ENCODE results near the gene GREM1. TPM values are rescaled to one million over a fixed set of nuclear protein-coding genes. Genes with fewer than 3 reads are reported as not detected.
A peak's percentile ranks its signal among the peaks of the same experiment; 100 is the strongest.

Gene GREM1
- total and polyA plus RNA-seq, 2 experiments from 2014 or later = 3.1 to 5.7 TPM

DNA sequence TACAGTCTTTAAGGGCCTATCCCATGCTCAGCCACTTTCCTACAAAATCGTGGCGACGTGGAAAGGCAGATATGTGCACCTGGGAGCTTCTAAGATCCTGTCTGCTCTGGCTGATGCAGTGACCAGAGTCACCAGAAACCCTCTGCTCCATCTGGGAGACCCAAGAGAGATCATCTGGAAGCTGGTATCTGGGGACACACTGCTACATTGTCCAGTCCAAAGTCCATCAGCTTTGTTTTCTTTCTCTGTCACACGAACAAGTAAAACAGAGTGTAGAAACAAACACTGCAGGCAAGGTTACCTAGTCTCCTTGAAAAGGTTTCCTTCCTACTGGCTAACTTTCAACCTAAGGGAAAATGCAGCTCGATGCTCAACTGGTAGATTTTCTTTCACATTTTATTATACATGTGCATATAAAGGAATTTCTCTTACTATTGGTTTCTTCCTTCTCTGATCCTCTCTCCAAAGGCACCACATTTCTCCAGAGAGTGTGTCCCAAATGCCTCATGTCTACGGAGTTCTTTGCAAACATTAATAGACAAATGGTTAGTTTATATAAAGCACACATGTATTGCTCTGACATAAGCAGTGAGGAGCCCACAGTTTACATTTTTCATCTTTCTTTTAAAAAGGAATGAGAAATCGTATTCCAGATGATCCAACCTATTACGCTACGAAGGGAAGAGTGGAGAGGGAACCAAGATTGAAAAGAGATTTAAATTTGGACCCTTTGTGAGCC is 8.3 kb upstream of the GREM1 start:
- TF ChIP-seq EZH2phosphoT487 (IDR thresholded peaks at IDR 0.05; ENCODE audit: low read depth, severe bottlenecking, unreplicated experiment) (no peak), EZH2 (IDR thresholded peaks at IDR 0.05; ENCODE audit: borderline replicate concordance) (no peak)
- TF ChIP-seq, protein P1, sequence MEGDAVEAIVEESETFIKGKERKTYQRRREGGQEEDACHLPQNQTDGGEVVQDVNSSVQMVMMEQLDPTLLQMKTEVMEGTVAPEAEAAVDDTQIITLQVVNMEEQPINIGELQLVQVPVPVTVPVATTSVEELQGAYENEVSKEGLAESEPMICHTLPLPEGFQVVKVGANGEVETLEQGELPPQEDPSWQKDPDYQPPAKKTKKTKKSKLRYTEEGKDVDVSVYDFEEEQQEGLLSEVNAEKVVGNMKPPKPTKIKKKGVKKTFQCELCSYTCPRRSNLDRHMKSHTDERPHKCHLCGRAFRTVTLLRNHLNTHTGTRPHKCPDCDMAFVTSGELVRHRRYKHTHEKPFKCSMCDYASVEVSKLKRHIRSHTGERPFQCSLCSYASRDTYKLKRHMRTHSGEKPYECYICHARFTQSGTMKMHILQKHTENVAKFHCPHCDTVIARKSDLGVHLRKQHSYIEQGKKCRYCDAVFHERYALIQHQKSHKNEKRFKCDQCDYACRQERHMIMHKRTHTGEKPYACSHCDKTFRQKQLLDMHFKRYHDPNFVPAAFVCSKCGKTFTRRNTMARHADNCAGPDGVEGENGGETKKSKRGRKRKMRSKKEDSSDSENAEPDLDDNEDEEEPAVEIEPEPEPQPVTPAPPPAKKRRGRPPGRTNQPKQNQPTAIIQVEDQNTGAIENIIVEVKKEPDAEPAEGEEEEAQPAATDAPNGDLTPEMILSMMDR (IDR thresholded peaks at IDR 0.05; ENCODE audit: poor library complexity) = no peak
- Histone ChIP-seq H3K4me1 (ENCODE audit: insufficient read depth) (peaks cover 21% of the 10 kb centered on the region), H3K36me3 (replicated peaks; ENCODE audit: insufficient read depth, low read depth) (no peaks in the 10 kb centered on the region), H3K9me2 (replicated peaks; ENCODE audit: insufficient read depth) (no peaks in the 10 kb centered on the region), H3K4me3 (no peak overlapping the region), H3K27ac (peak overlapping the region; percentile 33), H3K4me2 (no peak overlapping the region), H3K27me3 (peaks cover 19% of the 10 kb centered on the region), H3K79me2 (no peaks in the 10 kb centered on the region), H4K20me1 (ENCODE audit: insufficient read depth, poor library complexity, severe bottlenecking) (no peaks in the 10 kb centered on the region), H2AFZ (no peak overlapping the region), H3K9me3 (ENCODE audit: low read depth) (no peaks in the 10 kb centered on the region)
- peak; percentile 24 for DNase-seq (ENCODE audit: low spot score)
- 81% methylated on average over 9 of the region's 9 CpGs for WGBS (ENCODE audit: low lambda C conversion rate, missing lambda C conversion rate)

GRCh38 chr15:32715276-32715675 is 2.5 kb upstream of the GREM1 start:
- no peak overlapping the region for H3K4me3 ChIP-seq
- no peaks in the 10 kb centered on the region for H3K79me2 ChIP-seq
- H3K36me3 ChIP-seq (replicated peaks; ENCODE audit: insufficient read depth, low read depth) = no peaks in the 10 kb centered on the region
- no peak overlapping the region for H3K4me2 ChIP-seq
- DNase-seq (ENCODE audit: low spot score) = no peak
- WGBS (ENCODE audit: low lambda C conversion rate, missing lambda C conversion rate) = 72% methylated on average over 4 of the region's 4 CpGs
- peaks cover 73% of the 10 kb centered on the region for H3K27me3 ChIP-seq
- no peak overlapping the region for H3K27ac ChIP-seq
- no peak overlapping the region for H2AFZ ChIP-seq
- H3K4me1 ChIP-seq (ENCODE audit: insufficient read depth) = peaks cover 9% of the 10 kb centered on the region
- TF ChIP-seq, protein P1 (IDR thresholded peaks at IDR 0.05; ENCODE audit: poor library complexity) = no peak
- TF ChIP-seq EZH2 (IDR thresholded peaks at IDR 0.05; ENCODE audit: borderline replicate concordance) (no peak), EZH2phosphoT487 (IDR thresholded peaks at IDR 0.05; ENCODE audit: low read depth, severe bottlenecking, unreplicated experiment) (no peak)
- H4K20me1 ChIP-seq (ENCODE audit: insufficient read depth, poor library complexity, severe bottlenecking) = no peaks in the 10 kb centered on the region
- H3K9me2 ChIP-seq (replicated peaks; ENCODE audit: insufficient read depth) = no peaks in the 10 kb centered on the region
- no peaks in the 10 kb centered on the region for H3K9me3 ChIP-seq (ENCODE audit: low read depth)

DNA sequence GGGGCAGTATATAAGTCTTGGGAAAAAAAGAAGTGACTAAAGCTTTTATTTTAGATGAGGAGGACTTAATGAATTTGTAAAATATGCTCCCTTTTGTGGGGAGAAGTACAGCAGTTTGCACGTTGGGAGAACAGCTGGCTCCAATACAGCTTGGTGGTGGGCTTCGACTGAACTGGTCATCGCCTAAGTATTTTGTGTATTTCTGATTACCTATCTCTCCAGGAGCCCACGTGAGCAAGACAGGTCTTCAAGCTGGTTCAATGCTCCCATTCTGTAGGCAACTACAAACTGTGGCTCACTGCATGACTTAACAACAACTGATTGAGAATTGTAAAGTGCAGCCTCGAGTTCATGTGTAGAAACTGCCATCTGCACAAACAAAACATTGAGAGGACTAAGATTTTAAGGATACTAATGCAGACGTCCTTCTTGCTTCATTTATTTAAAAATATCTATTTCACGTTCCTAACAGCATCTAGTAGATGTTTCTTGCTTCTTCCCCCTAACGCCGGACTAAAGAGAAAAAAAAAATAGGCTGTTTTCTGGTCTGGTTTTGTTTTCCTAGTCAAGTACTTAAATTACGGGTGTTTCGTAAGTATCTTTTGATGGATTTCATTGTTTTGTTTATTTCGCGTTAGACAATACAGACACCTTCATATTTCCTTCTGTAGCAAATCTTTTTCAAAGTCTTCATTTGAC is 1.4 kb upstream of the GREM1 start:
- no peak for DNase-seq (ENCODE audit: low spot score)
- Histone ChIP-seq H3K27ac (no peak overlapping the region), H3K79me2 (no peaks in the 10 kb centered on the region), H3K36me3 (replicated peaks; ENCODE audit: insufficient read depth, low read depth) (no peaks in the 10 kb centered on the region), H3K4me3 (no peak overlapping the region), H3K9me3 (ENCODE audit: low read depth) (no peaks in the 10 kb centered on the region), H3K9me2 (replicated peaks; ENCODE audit: insufficient read depth) (no peaks in the 10 kb centered on the region), H3K4me1 (ENCODE audit: insufficient read depth) (peaks cover 9% of the 10 kb centered on the region), H4K20me1 (ENCODE audit: insufficient read depth, poor library complexity, severe bottlenecking) (no peaks in the 10 kb centered on the region), H3K27me3 (peaks cover 84% of the 10 kb centered on the region), H2AFZ (no peak overlapping the region), H3K4me2 (peak overlapping the region; percentile 80)
- TF ChIP-seq, protein P1 (IDR thresholded peaks at IDR 0.05; ENCODE audit: poor library complexity) = no peak
- TF ChIP-seq EZH2phosphoT487 (IDR thresholded peaks at IDR 0.05; ENCODE audit: low read depth, severe bottlenecking, unreplicated experiment) = no peak
- no peak for TF ChIP-seq EZH2 (IDR thresholded peaks at IDR 0.05; ENCODE audit: borderline replicate concordance)
- WGBS (ENCODE audit: low lambda C conversion rate, missing lambda C conversion rate) = 38% methylated on average over 13 of the region's 13 CpGs
